AG04449 (cell line): ENCODE measurements around the gene RPE65.

Experiments
- CTCF ChIA-PET: fragments of 350-600 bp; formaldehyde crosslinking; extraction: SDS; loops from one replicate; lab custom pipeline; 2021; ENCODE audit warnings: antibody characterized with exemption; lab: Yijun Ruan, JAX
- POLR2A ChIA-PET: fragments of 400-600, 350-600 bp; formaldehyde crosslinking; extraction: SDS; loops from one replicate; lab custom pipeline; 2020; ENCODE audit warnings: antibody characterized with exemption, inconsistent platforms; lab: Yijun Ruan, JAX
- DNase-seq: peaks from one replicate; pipeline ENCODE4 v3.0.0-alpha.2; 2010; ENCODE audit warnings: low read depth, low spot score
- H3K4me3 ChIP-seq: 2 replicates; pipeline ENCODE4 v1.5.1; 2011; ENCODE audit warnings: low read depth, mild to moderate bottlenecking, control low read depth, low read length
- TF ChIP-seq, protein P1 (sequence below): IDR thresholded peaks from one replicate; pipeline ENCODE4 v1.5.1; 2011; ENCODE audit warnings: mild to moderate bottlenecking, moderate library complexity, low read length, control low read depth, inconsistent platforms; ENCODE audit not compliant: insufficient read depth; ENCODE audit errors: missing control alignments

Gene RPE65

DNA sequence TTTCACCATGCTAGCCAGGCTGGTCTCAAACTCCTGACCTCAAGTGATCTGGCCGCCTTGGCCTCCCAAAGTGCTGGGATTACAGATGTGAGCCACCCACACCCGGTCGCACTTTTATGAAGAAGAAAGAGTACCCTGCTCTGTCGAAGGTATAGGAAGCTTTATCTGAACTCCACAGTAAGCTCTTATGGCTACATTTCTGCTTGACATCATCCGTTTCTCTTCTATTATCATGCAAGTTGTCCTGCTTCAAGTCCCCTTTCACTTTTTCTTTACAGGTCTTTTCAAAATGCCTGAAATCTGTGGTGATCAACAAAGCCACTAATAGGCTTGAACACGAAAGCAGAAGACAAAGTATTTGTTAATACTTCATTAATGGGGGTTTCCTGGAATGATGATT is 4.0 kb downstream of the RPE65 start:
- H3K4me3 ChIP-seq: no peak overlapping the region
- DNase-seq: no peak
- ChIA-PET CTCF (interaction anchor here (1.9 to 6.5 kb wide), 2 partner anchors 325 to 329 kb away, joined by 4 to 79 read pairs; no protein-coding TSS in a partner anchor), POLR2A (no interaction called here)
- TF ChIP-seq, protein P1, sequence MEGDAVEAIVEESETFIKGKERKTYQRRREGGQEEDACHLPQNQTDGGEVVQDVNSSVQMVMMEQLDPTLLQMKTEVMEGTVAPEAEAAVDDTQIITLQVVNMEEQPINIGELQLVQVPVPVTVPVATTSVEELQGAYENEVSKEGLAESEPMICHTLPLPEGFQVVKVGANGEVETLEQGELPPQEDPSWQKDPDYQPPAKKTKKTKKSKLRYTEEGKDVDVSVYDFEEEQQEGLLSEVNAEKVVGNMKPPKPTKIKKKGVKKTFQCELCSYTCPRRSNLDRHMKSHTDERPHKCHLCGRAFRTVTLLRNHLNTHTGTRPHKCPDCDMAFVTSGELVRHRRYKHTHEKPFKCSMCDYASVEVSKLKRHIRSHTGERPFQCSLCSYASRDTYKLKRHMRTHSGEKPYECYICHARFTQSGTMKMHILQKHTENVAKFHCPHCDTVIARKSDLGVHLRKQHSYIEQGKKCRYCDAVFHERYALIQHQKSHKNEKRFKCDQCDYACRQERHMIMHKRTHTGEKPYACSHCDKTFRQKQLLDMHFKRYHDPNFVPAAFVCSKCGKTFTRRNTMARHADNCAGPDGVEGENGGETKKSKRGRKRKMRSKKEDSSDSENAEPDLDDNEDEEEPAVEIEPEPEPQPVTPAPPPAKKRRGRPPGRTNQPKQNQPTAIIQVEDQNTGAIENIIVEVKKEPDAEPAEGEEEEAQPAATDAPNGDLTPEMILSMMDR: no peak

DNA sequence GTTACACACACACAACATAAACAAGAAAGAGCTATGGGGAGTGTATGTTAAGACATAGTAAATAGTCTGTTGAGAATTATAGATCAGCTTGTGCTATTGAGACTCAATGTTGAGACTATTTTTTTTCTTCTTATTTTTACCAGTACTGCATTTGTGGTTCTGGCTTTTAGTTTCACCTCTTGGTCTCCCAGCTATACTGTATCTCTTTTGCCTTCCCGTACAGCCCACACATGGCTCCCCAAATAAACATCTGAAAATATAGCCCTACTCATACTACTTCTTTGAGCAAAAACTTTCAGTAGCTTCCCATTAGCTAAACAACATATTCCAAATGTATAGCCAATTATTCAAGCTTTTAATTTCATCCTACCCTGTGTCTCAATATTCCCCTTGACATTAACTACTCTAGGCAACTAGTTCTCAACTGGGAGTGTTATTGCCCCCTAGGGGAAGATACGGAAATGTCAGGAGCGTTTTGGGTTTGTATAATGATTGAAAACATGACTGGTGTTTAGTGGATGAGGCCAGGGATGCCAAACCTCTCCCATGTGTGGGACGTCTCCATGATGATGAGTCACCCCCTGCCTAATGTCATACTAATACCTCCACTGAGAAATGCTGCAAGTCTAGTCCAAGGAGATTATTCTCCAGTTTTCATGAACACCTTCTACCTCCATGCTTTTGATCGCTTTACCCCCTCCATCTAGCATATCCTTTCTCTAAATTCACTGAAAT is 6.8 kb downstream of the RPE65 start:
- TF ChIP-seq, protein P1: peak; percentile 61

DNA sequence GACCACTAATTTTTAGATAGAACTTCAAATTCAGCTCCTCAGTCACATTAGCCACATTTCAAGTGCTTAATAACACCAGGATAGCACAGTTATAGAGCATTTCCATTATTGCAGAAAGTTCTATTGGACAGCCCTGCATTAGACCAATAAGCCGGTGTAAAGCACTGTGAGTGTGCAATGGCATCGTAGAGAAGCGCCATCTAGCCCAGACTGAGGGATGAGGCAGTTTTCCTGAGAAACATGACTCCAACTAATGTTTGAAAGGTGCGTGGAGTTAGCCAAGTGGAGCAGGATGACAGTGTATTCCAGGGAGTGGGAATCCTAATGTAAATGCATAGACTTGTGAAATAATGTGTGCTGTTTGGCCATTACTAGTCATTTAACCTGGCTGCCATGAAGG is 7.7 kb downstream of the RPE65 start:
- ChIA-PET CTCF (interaction anchor here (0.7 to 6.5 kb wide), 18 partner anchors 8 to 325 kb away, joined by 3 to 88 read pairs (median 4); no protein-coding TSS in a partner anchor), POLR2A (no interaction called here)
- no peak for DNase-seq
- TF ChIP-seq, protein P1: no peak
- H3K4me3 ChIP-seq: no peak overlapping the region

More for the DNA sequence above, 6.8 kb downstream of the RPE65 start:
- no peak overlapping the region for H3K4me3 ChIP-seq
- POLR2A ChIA-PET: no interaction called here
- CTCF ChIA-PET: interaction anchor here (0.6 to 6.5 kb wide), 40 partner anchors 10 to 1700 kb away, joined by 3 to 88 read pairs (median 4); partner anchors contain the start of gene WLS
- DNase-seq: peak; percentile 9

DNA sequence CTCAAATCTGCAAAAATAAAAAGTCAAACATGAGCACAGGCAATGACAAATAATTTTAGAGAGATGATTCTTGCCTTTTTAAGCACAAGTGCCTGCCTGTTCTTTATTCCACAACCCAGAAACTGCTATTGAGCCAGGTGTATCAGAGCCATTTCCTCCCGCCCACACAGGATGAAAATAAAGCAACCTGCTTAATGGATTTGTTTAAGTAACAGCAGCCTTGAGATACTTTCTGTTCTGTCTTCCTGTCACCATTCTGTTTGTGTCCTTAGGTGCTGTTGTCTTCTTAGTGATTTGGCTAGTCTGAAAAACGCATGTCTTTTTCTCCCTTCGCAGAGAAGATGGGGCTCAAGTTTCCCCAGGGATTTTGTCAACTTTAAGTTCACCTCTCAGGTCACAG is 11.4 kb downstream of the RPE65 start:
- POLR2A ChIA-PET: no interaction called here
- CTCF ChIA-PET: interaction anchor here (1.2 kb wide), 1 partner anchor 318 kb away, joined by 3 read pairs; no protein-coding TSS in a partner anchor
- DNase-seq: no peak

DNA sequence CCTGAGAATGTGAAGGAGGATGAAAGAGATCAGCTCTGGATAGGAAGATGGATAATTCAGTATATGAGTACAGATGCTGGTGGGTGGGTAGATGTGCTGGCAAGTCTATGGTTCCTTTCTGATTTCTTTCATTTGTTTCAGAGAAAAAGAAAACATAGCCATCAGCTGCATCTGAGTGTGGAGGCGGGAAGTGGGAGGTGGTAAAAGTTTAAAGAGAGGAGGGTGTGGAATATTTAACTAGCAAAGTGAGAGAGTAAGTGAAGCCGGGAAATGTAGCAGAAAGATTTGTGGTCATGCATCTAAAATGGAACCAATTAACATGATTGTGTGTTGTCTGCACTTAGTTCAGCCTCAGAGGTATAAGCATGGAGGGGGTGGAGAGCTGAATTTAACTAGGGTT is 16.4 kb downstream of the RPE65 start:
- CTCF ChIA-PET: interaction anchor here (1.5 kb wide), 1 partner anchor 9 kb away, joined by 9 read pairs; no protein-coding TSS in a partner anchor
- DNase-seq: no peak
- H3K4me3 ChIP-seq: no peak overlapping the region
- TF ChIP-seq, protein P1: no peak
- POLR2A ChIA-PET: no interaction called here

More for the DNA sequence above, 11.4 kb downstream of the RPE65 start:
- H3K4me3 ChIP-seq: no peak overlapping the region
- TF ChIP-seq, protein P1: no peak

DNA sequence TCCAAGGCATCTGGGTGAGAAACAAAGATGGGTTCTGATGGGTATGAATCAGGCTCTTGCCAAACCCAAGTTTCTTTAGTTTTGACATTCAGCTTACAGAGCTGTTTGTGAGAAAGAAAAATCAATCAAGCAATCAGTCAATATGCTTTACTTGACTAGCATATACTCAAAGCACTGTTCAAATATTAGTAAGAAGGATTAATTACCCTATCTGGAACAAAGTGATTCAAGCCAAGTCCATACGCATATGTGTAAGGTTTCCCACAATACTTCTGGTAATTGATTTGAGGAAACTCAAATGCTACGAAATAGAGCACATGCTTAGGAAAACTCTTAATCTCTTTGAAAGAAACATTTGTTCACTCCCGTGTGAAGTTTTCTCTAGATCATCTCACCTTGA is 18.7 kb downstream of the RPE65 start:
- CTCF ChIA-PET: interaction anchor here (4.7 kb wide), 1 partner anchor 12 kb away, joined by 40 read pairs; no protein-coding TSS in a partner anchor
- TF ChIP-seq, protein P1: no peak
- no peak overlapping the region for H3K4me3 ChIP-seq
- POLR2A ChIA-PET: no interaction called here
- DNase-seq: no peak
